Activated T-cell treated with anti-CD3 and anti-CD28 coated beads, Interleukin-2, amount 50 U/mL, for 48 hours (primary cell): ENCODE results near the gene NCAPD3.
"Not testable (repeated sequence)": the region's sequence is repeated elsewhere in the genome, so short reads cannot be mapped to it uniquely, and the experiment has no call there.

Experiments
- DNase-seq, 2 experiments: peaks; one replicate each; pipeline ENCODE4 v3.0.0-alpha.2; 2020

NCAPD3 gene

GRCh38 chr11:134224710-134225664, 1.2 kb upstream of the NCAPD3 start:
- DNase-seq: peak; percentile 78 to 83

GRCh38 chr11:134223121-134223520, 646 bp downstream of the NCAPD3 start:
- peak; percentile 40 to 41 for DNase-seq

GRCh38 chr11:134216816-134217215, 7.0 kb downstream of the NCAPD3 start:
- DNase-seq: no peak

- no peak for DNase-seq
Observed at GRCh38 chr11:134215836-134216235, 7.9 kb downstream of the NCAPD3 start.

- peak; percentile 80 for DNase-seq
Observed at GRCh38 chr11:134207538-134208239, 16.1 kb downstream of the NCAPD3 start.

- DNase-seq: no peak
Observed at GRCh38 chr11:134206185-134206584, 17.6 kb downstream of the NCAPD3 start.

- DNase-seq: no peak
Observed at GRCh38 chr11:134205729-134206128, 18.0 kb downstream of the NCAPD3 start.

GRCh38 chr11:134202661-134203060, 21.1 kb downstream of the NCAPD3 start:
- DNase-seq: no peak

GRCh38 chr11:134200688-134201087, 23.1 kb downstream of the NCAPD3 start:
- DNase-seq: no peak

DNA sequence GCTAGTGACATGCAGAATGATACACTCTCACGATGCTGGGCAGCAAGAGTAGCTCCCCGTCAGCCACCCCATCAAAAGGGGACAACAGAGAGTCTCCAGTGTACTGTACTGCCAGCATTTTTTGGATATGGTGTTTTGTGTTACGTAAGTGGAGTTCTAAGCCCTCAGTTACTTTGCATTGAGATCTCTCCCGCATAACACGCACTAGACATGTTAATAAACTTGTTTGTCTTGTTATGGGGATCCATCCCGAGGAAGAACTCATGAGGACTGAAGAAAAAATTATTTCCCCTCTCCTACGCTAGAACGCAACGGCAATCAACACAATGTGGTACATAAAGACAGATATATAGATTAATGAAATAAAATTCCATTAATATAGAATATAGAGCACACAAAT, 24.2 kb downstream of the NCAPD3 start:
- DNase-seq: no peak

- no peak for DNase-seq
Observed at GRCh38 chr11:134196756-134197155, 27.0 kb downstream of the NCAPD3 start.

GRCh38 chr11:134188092-134188491, 35.7 kb downstream of the NCAPD3 start:
- DNase-seq: not testable (repeated sequence)

DNA sequence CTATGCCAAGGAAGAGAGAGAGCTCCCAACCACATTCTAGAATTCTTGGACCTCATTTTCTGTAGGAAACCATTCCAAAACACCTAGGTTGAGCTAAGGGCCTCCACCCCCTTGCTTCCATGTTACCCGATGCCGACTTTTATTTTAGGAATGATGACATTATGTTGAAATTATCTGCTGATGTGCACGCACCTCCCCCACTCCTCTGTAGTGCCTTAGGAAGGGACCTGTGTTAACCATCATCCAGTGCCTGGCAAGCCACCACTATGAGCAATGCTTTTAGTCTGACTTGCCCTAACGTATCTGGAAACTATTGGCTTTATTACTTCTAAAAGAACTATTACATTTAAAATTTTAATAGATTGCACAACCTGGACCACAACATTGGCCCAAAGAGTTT, 42.1 kb downstream of the NCAPD3 start:
- DNase-seq: no peak

GRCh38 chr11:134178032-134178674, 45.6 kb downstream of the NCAPD3 start:
- DNase-seq: no peak

DNA sequence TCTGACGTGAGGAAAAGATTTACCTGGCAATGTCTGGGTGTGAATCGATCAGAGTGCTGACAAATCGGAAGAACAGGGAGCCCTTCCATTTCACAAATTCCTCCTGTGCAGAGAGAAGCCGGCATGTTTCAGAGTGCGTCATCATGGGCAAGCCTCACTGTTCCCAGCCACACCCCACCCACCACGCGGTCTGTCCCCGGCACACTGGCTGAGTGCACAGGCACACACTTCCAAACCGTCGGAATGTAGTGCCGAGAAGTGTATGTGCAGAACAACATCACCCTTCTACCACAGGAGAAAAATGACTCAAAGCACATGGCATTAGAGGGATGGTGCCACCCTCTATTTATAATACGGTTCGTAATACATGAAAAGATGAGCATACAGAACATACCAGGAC, 47.5 kb downstream of the NCAPD3 start:
- DNase-seq: no peak

- no peak for DNase-seq
Observed at GRCh38 chr11:134173296-134173695, 50.5 kb downstream of the NCAPD3 start.

- no peak for DNase-seq
Observed at GRCh38 chr11:134171951-134172350, 51.8 kb downstream of the NCAPD3 start.

DNA sequence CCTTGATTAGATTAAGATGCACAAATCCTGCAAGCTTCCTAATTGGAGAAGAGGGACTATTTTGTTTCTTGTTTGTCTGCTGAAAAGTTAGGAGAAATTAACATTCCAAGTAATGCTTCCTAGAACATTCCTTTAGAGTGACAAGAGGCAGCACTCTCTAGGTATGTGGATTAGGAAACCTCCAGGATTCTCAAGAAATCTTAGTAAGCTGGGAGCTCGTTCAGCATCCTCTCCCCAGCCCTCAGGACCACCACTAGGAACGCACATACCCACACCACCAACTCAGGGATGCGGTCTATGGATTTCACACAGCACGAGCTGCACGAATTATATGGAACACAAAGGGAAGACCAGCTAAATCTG, 52.9 kb downstream of the NCAPD3 start:
- DNase-seq: no peak

- DNase-seq: no peak
Observed at GRCh38 chr11:134170177-134170918, 53.4 kb downstream of the NCAPD3 start.

GRCh38 chr11:134164490-134165370, 59.0 kb downstream of the NCAPD3 start:
- no peak for DNase-seq

GRCh38 chr11:134159652-134160051, 64.1 kb downstream of the NCAPD3 start:
- DNase-seq: no peak

DNA sequence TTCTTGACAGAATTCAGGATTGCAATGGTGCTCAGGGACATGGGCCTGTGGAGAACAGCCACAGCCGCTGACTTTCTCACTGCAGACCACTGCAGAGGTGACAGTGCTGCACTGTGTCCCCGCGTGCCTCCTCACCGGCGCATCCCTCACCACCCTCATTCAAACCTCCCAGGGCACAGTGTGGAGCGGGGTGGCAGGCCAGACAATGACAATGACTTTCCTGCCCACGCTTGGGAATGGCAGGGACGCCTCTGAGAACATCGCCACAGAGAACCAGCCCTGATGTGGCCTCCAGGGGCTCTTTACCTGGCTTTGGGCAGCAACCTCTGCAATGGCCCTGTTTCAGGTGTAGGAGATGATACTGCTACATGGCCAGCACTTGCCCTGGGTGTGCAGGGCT, 65.7 kb downstream of the NCAPD3 start:
- no peak for DNase-seq
